Heart left ventricle (tissue), 16 donors: ENCODE data around the gene CYP11A1. TPM values are rescaled to one million over a fixed set of nuclear protein-coding genes. Genes with fewer than 3 reads are reported as not detected.

Experiments used
- ATAC-seq, 4 donors: fragments of 200-7000 bp; cut with Tn5 transposase; one replicate each; pipeline ENCODE4 v1.9.1; 2020 to 2022; ENCODE audit warnings: moderate library complexity in 4 of 4, mild to moderate bottlenecking in 3 of 4, moderate number of reproducible peaks in 1 of 4
- DNase-seq, 5 donors: peaks; one replicate each; pipeline ENCODE4 v3.0.0-alpha.2; 2020
- H3K27ac ChIP-seq, 12 donors: fragments of 200-600 bp; sonication (generic) in 4 of 12; one replicate each; pipeline versions ENCODE4 v1.5.0 to v1.8.0; 2016 to 2022; ENCODE audit warnings: mild to moderate bottlenecking in 2 of 12
- H3K27me3 ChIP-seq, 9 donors: fragments of 200-600 bp; sonication (generic) in 2 of 9; one replicate each; pipeline versions ENCODE4 v1.5.1 to v1.8.0; 2016 to 2022; ENCODE audit warnings: mild to moderate bottlenecking in 3 of 9
- H3K36me3 ChIP-seq, 9 donors: fragments of 200-600 bp; sonication (generic) in 2 of 9; one replicate each; pipeline versions ENCODE4 v1.5.0 to v1.8.0; 2018 to 2022; ENCODE audit warnings: mild to moderate bottlenecking in 2 of 9
- H3K4me1 ChIP-seq, 12 donors: fragments of 200-600 bp; sonication (generic) in 4 of 12; one replicate each; pipeline versions ENCODE4 v1.5.0 to v1.8.0; 2016 to 2022; ENCODE audit warnings: mild to moderate bottlenecking in 3 of 12
- H3K4me3 ChIP-seq, 12 donors: fragments of 200-600 bp; sonication (generic) in 4 of 12; one replicate each; pipeline versions ENCODE4 v1.5.0 to v1.8.0; 2017 to 2022; ENCODE audit warnings: mild to moderate bottlenecking in 9 of 12, moderate library complexity in 4 of 12
- H3K9me3 ChIP-seq, 12 donors: fragments of 200-600 bp; sonication (generic) in 4 of 12; one replicate each; pipeline versions ENCODE4 v1.5.0 to v1.8.0; 2016 to 2022; ENCODE audit warnings: mild to moderate bottlenecking in 1 of 12
- CTCF ChIP-seq, 12 donors: fragments of 200-600 bp; sonication (generic) in 4 of 12; IDR thresholded peaks; one replicate each; pipeline versions ENCODE4 v1.5.0 to v1.8.0; 2018 to 2022; ENCODE audit warnings: antibody characterized with exemption in 12 of 12, mild to moderate bottlenecking in 5 of 12
- POLR2A ChIP-seq, 2 donors: fragments of 450-650 bp; IDR thresholded peaks; one replicate each; pipeline ENCODE4 v1.6.1; 2017; ENCODE audit warnings: antibody characterized with exemption in 2 of 2, mild to moderate bottlenecking in 2 of 2, moderate library complexity in 2 of 2
- WGBS, 4 donors: extraction: QIAGEN DNeasy Blood & Tissue Kit in 2 of 4; methylation state at CpG; one replicate each; pipeline versions ENCODE4 v1.1.5 to v1.1.7; 2013 to 2018; 5-methylcytosine and 5-hydroxymethylcytosine counted together
- intact Hi-C, 10 donors: fragments of 100-400 bp; cut with DNase I; formaldehyde crosslinking; loops; one replicate each; pipeline versions ENCODE4 v1.11.1 to v1.14.2; 2022
- polyA plus RNA-seq, 2 donors: library from polyadenylated mRNA; stranded (reverse); fragments of 200-250 nt; gene quantifications; one replicate each; pipeline ENCODE4 v1.2.3, GENCODE V29; 2013
- total RNA-seq, 9 donors: library from RNA; depleted of rRNA in 2 of 9; stranded (reverse); fragments of >200 nt in 2 of 9; fragmentation: NEBNext Ultra II Directional in 3 of 9; extraction: Animal tissue kit (Norgen Biotek cat#: 25700) in 3 of 9; gene quantifications; one replicate each; pipeline versions ENCODE4 v1.1.0 to v1.2.4, GENCODE V29; 2016 to 2023
- donor health status: ischemic (EF 13 %, LVEDD 7.1; RV severe dilation, severe dysfunction).
- donor health status: healthy with polysubstance abuse.
- donor health status: DM: no; HTN: yes; CAD: no.
- donor health status: DM: no; HTN: no; CAD: no.
- donor health status: ischemic (EF 25% LVEDD 6.9; RV normal size, moderate dysfunction).
- donor health status: ischemic (EF 25% LVEDD 5.7; RV mildly dilated, moderate dysfunction).
- donor health status: healthy.
- donor health status: DM: yes; HTN: yes; CAD: no.
- donor health status: ischemic (EF 35%, LVEDD 5.7; RV mildly dilated, moderate dysfunction).
- donor health status: nonischemic (EF 11% LVEDD 7.7; RV severe dilation, severe dysfunction).
- donor health status: DM: yes; HTN: yes; CAD: no.
- donor health status: PGD.
- donor health status: ischemic (EF 29% LVEDD 5.4; RV normal size, mild dysfunction).
- donor health status: nonischemic (EF 23%, LVEDD 6.1; RV moderate dilation, normal function).

CYP11A1 gene
- total and polyA plus RNA-seq, 11 donors: 0.07 to 3.4 (median 0.87) TPM

DNA sequence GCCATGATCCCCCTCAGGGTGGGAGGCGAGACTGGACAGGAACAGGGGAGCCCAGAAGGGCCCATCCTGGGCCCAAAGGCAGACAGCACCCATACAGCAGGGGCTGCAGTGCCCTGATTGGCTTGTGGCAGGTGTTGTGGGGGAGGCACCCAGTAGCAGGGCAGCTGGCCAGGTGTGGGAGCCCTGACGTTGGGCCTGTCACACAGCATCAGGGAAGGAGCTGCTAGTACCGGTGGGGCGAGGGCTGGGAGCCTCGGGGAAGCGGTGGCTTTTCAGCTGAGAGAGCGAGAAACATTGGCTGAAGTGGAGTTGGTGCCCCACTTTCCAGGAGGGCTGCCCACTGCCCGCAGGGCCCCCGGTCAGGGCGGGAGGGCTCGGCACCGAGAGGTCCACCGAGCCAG lies 19.7 kb upstream of the CYP11A1 start:
- intact Hi-C loops: loop anchor here in 1 of 10 donors (5.0 kb wide), 1 partner anchor 35 kb away; no protein-coding TSS in a partner anchor
- Histone ChIP-seq H3K27me3 (no peaks in the 10 kb centered on the region), H3K36me3 (no peaks in the 10 kb centered on the region), H3K4me1 (peaks cover 0 to 52% (median 27%) of the 10 kb centered on the region in 12 donors), H3K9me3 (no peaks in the 10 kb centered on the region), H3K27ac (no peak overlapping the region), H3K4me3 (no peak overlapping the region)
- peak in 1 of 5 donors; percentile 47 for DNase-seq
- 90 to 93% (median 90%) methylated on average over 13 of the region's 13 CpGs for WGBS, 4 donors
- TF ChIP-seq CTCF (IDR thresholded peaks at IDR 0.05): no peak
- TF ChIP-seq POLR2A (IDR thresholded peaks at IDR 0.05): no peak
- ATAC-seq: no peak

DNA sequence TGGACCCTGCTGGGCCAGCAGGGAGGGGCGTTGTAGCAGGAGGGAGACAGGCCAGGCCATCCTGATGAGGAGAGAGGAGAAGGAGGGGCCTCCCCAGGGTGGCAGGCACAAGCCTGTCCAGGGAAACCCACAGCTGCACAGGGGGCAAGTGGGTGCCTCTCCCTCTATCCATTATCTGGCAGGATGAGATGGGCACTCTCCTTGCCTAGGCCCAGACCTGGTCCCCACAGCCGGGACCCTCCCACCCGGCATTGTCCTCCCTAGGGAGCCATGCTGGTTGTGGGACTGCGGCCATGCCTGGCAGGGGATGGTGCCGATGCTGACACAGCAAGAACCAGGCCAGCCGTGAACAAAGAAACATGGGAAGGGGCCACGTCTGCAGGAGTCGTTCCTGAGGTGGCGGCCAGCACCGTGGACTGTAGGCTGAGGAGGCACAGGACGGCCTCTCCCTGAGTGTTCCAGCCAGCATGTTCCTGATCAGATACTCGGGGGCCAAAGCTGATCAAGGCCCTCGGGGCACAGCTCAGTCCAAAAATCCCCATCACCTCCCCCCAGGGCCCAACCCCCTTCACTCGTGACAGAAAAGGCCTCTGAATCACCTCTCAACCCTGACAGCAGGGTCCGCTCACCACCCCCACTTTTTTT lies 19.2 kb upstream of the CYP11A1 start:
- ATAC-seq (no peak), DNase-seq (peak in 2 of 5 donors; percentile 20 to 21)
- H3K27ac ChIP-seq: peak overlapping the region in 1 of 12 donors; percentile 87

DNA sequence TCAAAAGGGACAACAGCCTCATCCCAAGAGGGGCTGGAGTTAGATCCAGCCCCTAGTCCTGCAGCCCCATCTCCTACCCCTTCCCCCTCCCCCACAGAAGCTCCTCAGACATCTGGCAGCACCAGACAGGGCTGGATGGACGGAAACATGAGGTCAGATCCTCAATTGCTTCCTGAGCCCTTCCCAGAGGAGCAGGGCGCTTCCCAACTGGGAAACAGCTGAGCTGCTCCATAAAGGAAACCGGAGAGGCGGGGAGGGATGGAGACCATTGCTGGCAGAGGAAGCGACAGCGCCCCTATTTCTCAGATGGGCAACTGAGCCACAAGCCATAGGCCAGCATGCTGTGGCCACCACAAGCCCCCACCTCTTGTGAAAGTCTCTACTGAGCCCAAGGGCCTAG lies 18.3 kb upstream of the CYP11A1 start:
- DNase-seq: peak; percentile 23 to 65 (median 50)
- WGBS, 4 donors: 45 to 64% (median 51%) methylated on average over 5 to 6 of the region's 6 CpGs
- TF ChIP-seq CTCF (IDR thresholded peaks at IDR 0.05) (no peak), POLR2A (IDR thresholded peaks at IDR 0.05) (no peak)
- Histone ChIP-seq H3K4me3 (no peak overlapping the region), H3K27ac (peak overlapping the region in 10 of 12 donors; percentile 19 to 87 (median 53)), H3K27me3 (no peaks in the 10 kb centered on the region), H3K4me1 (peaks cover 0 to 51% (median 28%) of the 10 kb centered on the region in 12 donors), H3K36me3 (no peaks in the 10 kb centered on the region), H3K9me3 (no peaks in the 10 kb centered on the region)
- ATAC-seq: peak; percentile 33 to 77 (median 44)
- intact Hi-C loops: loop anchor here in 1 of 10 donors (5.0 kb wide), 1 partner anchor 37 kb away; no protein-coding TSS in a partner anchor

More for the DNA sequence above, 19.2 kb upstream of the CYP11A1 start:
- H3K27me3 ChIP-seq: no peaks in the 10 kb centered on the region
- H3K4me1 ChIP-seq: peaks cover 0 to 56% (median 28%) of the 10 kb centered on the region in 12 donors
- H3K4me3 ChIP-seq: no peak overlapping the region
- H3K36me3 ChIP-seq: no peaks in the 10 kb centered on the region
- TF ChIP-seq CTCF (IDR thresholded peaks at IDR 0.05) (no peak), POLR2A (IDR thresholded peaks at IDR 0.05) (no peak)
- WGBS, 4 donors: 79 to 85% (median 83%) methylated on average over 7 to 15 of the region's 15 CpGs
- H3K9me3 ChIP-seq: no peaks in the 10 kb centered on the region
- intact Hi-C loops: loop anchor here in 1 of 10 donors (5.0 kb wide), 1 partner anchor 36 kb away; no protein-coding TSS in a partner anchor

DNA sequence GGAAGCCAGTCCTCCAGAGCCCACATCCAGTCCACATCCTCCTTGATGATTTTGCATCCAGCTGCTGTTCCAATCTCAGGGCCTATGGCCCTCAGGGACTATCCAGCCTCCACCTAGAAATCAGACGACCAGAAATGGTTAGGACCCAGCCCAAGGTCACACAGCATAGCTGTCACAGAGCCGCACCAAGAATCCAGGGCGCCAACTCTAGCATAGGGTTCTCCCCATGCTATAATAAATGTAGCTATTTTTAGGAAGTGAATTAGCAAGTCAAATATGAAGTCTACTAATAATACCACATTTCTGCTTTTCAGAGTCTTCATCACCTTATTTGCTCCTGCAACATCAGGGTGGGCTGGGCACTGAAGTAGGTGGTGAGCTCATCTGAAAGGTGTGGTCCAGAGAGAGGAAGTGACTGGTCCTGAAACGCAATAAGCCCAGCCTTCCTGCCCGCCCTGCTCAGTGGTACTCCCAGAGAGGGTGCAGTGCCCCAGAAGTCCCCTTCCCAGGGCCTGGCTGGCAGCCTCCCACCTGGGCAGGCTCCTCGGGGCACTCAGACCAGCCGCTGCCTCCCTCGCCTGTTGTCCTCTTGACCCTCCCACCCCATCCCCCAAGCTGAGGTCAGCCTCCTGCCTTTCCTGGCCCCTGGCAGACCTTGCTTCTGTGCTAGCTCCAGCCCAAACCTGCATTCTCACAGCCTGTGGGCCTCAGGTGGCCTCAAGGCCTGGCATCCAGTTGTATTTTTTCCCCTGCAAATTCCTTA lies 17.6 kb upstream of the CYP11A1 start:
- ATAC-seq (peak in 3 of 4 donors; percentile 29 to 81 (median 64)), DNase-seq (peak in 3 of 5 donors; percentile 41 to 66 (median 59))
- Histone ChIP-seq H3K27ac (peak overlapping the region in 11 of 12 donors; percentile 19 to 87 (median 50)), H3K4me3 (no peak overlapping the region), H3K27me3 (no peaks in the 10 kb centered on the region), H3K9me3 (no peaks in the 10 kb centered on the region), H3K4me1 (peaks cover 0 to 49% (median 28%) of the 10 kb centered on the region in 12 donors), H3K36me3 (no peaks in the 10 kb centered on the region)
- intact Hi-C loops: loop anchor here in 1 of 10 donors (5.0 kb wide), 2 partner anchors 37 to 382 kb away; no protein-coding TSS in a partner anchor
- WGBS, 4 donors: 49 to 74% (median 55%) methylated on average over 5 to 8 of the region's 8 CpGs
- TF ChIP-seq CTCF (IDR thresholded peaks at IDR 0.05): no peak
- TF ChIP-seq POLR2A (IDR thresholded peaks at IDR 0.05): no peak
